ENCODE results near the gene KLHL12. TPM values are rescaled to one million over a fixed set of nuclear protein-coding genes. Genes with fewer than 3 reads are reported as not detected.

The KLHL12 gene
- 23.5 and 24.4 TPM in 2 replicates for total RNA-seq

DNA sequence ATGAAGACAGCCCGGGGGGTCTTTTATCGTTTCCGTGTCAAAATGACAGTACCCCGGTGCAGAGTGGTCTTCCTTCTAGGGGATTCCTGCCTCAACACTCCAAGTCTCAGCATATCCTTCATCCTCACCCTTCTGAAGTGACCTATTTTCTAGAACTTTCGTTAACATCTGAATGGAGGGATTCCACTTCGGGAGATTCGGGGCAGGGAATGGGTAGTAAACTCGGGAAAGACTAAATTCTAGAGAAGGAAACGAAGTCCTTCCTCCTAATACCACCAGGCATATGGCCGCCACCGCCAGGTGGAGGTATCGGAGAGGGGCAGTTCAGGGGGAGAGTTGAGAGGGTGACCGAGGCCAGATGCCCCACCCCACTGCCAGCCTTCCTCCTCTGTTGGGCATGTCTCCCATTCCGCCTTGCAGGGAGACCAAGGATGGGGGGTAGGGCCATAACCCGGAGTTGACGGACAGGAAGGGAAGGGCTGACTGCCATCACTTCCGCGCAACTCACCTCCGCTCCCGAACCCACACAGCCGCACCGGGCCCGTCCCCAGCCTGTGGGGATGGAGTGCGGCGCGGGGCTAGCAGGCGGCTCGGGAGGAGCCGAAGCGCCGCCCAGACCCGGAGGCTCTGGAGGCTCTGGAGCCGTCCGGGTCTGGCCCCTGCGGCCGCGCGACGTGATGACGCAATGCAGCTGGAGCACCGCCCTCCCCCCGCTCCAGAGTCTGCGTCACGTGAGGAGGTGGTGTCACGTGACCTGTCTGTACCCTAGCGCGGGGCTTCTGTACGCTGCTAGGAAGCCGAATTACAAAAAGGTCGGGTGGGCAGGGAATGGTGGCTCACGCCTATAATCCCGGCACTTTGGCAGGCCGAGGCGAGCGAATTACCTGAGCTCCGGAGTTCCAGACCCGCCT is at the start of gene KLHL12:
Gene KLHL12 (minus strand): TSS at position 654 of the 911 bp plus-strand sequence. CDS start 2,072 bp downstream, outside the sequence.

DNA sequence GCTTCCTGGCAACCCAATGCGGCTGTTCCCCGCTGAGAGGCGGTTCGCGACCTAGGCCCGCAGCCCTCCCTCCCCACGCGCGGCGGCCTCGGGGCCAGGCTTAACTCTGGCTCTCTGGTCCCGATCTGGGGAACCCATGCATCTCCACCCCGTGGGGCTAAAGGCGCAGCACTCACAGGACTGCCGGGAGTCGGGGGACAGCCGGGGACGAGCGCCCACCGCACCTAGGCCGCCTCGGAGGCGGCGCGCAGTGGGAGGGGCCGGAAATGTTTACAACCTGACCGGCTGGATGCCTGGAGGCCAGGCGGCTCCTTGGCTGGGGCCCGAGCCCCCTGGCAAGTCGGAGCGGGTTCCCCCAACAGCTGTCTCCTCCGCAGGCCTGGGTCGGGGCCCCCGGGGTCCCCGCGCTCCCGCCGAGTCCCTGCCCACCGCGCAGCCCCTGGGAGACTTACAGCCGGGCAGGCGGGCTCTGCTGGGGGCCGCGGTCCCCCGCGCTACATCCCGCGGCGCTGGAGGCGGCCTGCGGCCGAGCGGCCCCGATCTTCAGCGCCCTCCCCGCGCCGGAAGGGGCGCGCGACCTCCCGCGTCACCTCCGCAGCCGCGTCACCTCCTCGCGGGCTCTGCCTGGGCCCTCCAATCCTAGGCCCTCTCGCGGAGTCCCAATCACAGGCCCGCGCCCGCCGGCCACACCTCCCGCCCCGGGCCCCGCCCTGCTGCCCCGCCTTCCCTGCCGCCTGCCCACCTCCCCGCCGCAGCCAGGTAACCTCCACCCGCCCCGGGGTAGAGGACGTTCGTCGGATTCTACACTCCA is 30.9 kb upstream of the KLHL12 start, which contains the start of gene ADIPOR1:
Gene ADIPOR1 (minus strand): TSS at position 580 of the 811 bp plus-strand sequence. CDS start 7,242 bp downstream, outside the sequence.

DNA sequence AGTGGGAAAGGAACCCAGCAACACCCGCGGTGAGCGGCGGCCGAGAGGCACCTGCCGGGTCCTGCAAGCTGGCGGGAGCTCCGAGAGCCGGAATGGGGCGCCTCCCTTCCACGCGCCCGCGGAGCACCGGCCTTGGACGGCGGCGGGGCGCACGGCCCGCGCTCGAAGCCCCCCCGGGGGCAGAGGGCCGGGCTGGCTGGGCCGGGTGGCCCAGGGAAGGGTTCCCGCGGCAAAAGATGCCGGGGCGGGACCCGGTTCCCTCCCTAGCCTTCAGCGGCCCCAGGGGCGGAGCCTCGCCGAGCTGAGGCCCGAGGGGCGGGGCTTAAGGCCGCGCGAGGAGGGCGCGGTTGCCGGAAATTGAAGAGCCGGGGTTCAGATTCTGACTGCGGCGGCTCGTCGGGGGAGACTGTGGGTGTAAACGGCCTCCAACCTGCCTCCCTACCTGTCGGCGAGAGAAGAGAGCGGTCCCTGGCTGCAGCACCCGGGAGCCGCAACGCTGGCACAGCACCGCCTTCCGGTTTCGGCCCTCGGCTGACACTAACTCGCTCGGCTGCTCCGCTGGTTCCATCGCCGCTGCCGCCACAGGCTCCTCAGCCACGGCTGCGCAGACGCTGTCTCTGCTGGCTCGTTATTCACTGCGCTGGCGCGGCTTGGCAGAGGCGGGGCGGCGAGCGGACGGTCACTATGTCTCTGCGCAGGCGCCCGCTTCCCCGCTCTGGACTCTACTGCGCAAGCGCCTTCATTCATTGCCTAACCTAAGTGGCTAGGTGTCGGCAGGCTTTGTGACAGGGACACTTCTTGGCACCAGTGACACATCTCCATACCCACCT is 38.3 kb downstream of the KLHL12 start, which contains the start of gene RABIF:
Gene RABIF (minus strand): TSS at position 619 of the 830 bp plus-strand sequence. CDS start 51 bp downstream, at position 568.

Other genes with a start within 250 kb of the KLHL12 start
- gene SYT2, start 216.8 kb downstream of the KLHL12 start, total RNA-seq, result under 0.01 TPM in 1 of 2 replicates, not detected in the other
- gene KDM5B, start 118.8 kb downstream of the KLHL12 start, total RNA-seq, result 27.5 and 40.5 TPM in 2 replicates
- gene PCAT6, start 116.3 kb downstream of the KLHL12 start, total RNA-seq, result 0.47 TPM in 1 of 2 replicates, not detected in the other
- 6.3 and 7.3 TPM in 2 replicates for gene RABIF, start 38.1 kb downstream of the KLHL12 start, total RNA-seq
- 146 and 152 TPM in 2 replicates for gene ADIPOR1, start 31.1 kb upstream of the KLHL12 start, total RNA-seq
- gene CYB5R1, start 40.0 kb upstream of the KLHL12 start, total RNA-seq, result 86.1 and 106 TPM in 2 replicates
- gene TMEM183A, start 80.1 kb upstream of the KLHL12 start, total RNA-seq, result 70.7 and 77.9 TPM in 2 replicates
- gene PPFIA4, start 99.3 kb upstream of the KLHL12 start, total RNA-seq, result 0.15 and 0.16 TPM in 2 replicates
- not detected in 2 replicates for gene MYOG, start 158.8 kb upstream of the KLHL12 start, total RNA-seq
- gene ADORA1, start 200.5 kb upstream of the KLHL12 start, total RNA-seq, result 0.31 TPM in 1 of 2 replicates, not detected in the other
- gene MYBPH, start 248.6 kb upstream of the KLHL12 start, total RNA-seq, result not detected in 2 replicates